Peyer's patch (tissue), 4 donors: ENCODE results near the gene POM121C.
"Not testable (repeated sequence)": the region's sequence is repeated elsewhere in the genome, so short reads cannot be mapped to it uniquely, and the experiment has no call there.

Source experiments
- POLR2A ChIP-seq, 2 donors: fragments of 450-650 bp; IDR thresholded peaks; one replicate each; pipeline ENCODE4 v1.5.1; 2017; ENCODE audit warnings: antibody characterized with exemption in 2 of 2, mild to moderate bottlenecking in 2 of 2, moderate library complexity in 2 of 2
- TF ChIP-seq, protein P1 (sequence below), 6 experiments: fragments of 450-650 bp in 4 of 6; fragments of 200-600 bp in 2 of 6; sonication (generic) in 1 of 6; IDR thresholded peaks; one replicate each; pipeline ENCODE4 v1.5.1; 2017 to 2019; ENCODE audit warnings: antibody characterized with exemption in 6 of 6, mild to moderate bottlenecking in 3 of 6, moderate library complexity in 1 of 6

DNA sequence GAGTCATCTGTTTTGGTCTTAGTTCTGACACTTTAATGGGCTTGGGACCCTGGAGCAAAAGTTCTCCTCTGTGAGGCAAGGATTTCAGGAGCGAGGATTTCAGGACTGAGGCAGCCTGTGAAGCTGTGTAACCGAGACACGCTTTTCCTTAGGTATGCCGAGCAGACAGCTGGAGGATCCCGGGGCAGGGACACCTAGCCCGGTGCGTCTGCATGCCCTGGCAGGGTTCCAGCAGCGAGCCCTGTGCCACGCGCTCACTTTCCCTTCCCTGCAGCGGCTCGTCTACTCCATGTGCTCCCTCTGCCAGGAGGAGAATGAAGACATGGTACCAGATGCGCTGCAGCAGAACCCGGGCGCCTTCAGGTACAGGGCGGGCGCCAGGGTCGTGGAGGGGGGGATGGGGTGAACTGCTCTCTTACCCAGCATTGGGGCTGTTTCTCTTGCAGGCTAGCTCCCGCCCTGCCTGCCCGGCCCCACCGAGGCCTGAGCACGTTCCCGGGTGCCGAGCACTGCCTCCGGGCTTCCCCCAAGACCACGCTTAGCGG lies 70.2 kb downstream of the POM121C start:
- TF ChIP-seq, protein P1, sequence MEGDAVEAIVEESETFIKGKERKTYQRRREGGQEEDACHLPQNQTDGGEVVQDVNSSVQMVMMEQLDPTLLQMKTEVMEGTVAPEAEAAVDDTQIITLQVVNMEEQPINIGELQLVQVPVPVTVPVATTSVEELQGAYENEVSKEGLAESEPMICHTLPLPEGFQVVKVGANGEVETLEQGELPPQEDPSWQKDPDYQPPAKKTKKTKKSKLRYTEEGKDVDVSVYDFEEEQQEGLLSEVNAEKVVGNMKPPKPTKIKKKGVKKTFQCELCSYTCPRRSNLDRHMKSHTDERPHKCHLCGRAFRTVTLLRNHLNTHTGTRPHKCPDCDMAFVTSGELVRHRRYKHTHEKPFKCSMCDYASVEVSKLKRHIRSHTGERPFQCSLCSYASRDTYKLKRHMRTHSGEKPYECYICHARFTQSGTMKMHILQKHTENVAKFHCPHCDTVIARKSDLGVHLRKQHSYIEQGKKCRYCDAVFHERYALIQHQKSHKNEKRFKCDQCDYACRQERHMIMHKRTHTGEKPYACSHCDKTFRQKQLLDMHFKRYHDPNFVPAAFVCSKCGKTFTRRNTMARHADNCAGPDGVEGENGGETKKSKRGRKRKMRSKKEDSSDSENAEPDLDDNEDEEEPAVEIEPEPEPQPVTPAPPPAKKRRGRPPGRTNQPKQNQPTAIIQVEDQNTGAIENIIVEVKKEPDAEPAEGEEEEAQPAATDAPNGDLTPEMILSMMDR (IDR thresholded peaks at IDR 0.05) = not testable (repeated sequence)
- not testable (repeated sequence) for TF ChIP-seq POLR2A (IDR thresholded peaks at IDR 0.05)
